ENCODE data around the gene KRTAP27-1. TPM values are rescaled to one million over a fixed set of nuclear protein-coding genes. Genes with fewer than 3 reads are reported as not detected.

KRTAP27-1 gene
- total RNA-seq, 1 experiment from 2014 or later: not detected

- Histone ChIP-seq H3K9me3 (ENCODE audit: control insufficient read depth, insufficient read depth, low read depth, low read length) (no peaks in the 10 kb centered on the region), H3K4me1 (ENCODE audit: control insufficient read depth, insufficient read depth, low read length) (no peaks in the 10 kb centered on the region), H3K4me3 (ENCODE audit: low read depth in 2 of 2, low read length in 2 of 2) (no peak overlapping the region), H3K36me3 (ENCODE audit: control insufficient read depth, insufficient read depth, low read length) (no peaks in the 10 kb centered on the region), H3K27ac (ENCODE audit: low read length) (no peak overlapping the region), H3K27me3 (ENCODE audit: control insufficient read depth, insufficient read depth, low read length) (no peaks in the 10 kb centered on the region)
- DNase-seq (ENCODE audit: low read depth, low spot score) (no peak), ATAC-seq (no peak)
- in situ Hi-C loops (cut with HindIII; ENCODE audit: low pct_unique_long_range_greater_than_20kb, low sequenced_read_pairs) (no loop called here), intact Hi-C loops (cut with micrococcal nuclease; ENCODE audit: unreplicated experiment) (no loop called here)
- BruUV-seq (replicated peaks): no TSS peak
- POLR2A ChIA-PET: no interaction called here
- TF ChIP-seq POLR2AphosphoS5 (IDR thresholded peaks at IDR 0.05; ENCODE audit: low read depth, low read length): no peak
- no peak for TF ChIP-seq REST (IDR thresholded peaks at IDR 0.05; ENCODE audit: insufficient read depth in 1 of 2, low read depth in 2 of 2, low read length in 1 of 2)
- CTCF ChIA-PET: no interaction called here
These were observed 14.0 kb upstream of the KRTAP27-1 start for GRCh38 chr21:30351534-30351933.

GRCh38 chr21:30349572-30349971 is 12.1 kb upstream of the KRTAP27-1 start:
- no peak for DNase-seq (ENCODE audit: low read depth, low spot score)
- in situ Hi-C loops (cut with HindIII; ENCODE audit: low pct_unique_long_range_greater_than_20kb, low sequenced_read_pairs): no loop called here

More at GRCh38 chr21:30349572-30349971, 12.1 kb upstream of the KRTAP27-1 start:
- no peaks in the 10 kb centered on the region for H3K36me3 ChIP-seq (ENCODE audit: control insufficient read depth, insufficient read depth, low read length)
- intact Hi-C loops (cut with micrococcal nuclease; ENCODE audit: unreplicated experiment): no loop called here
- BruUV-seq (replicated peaks): no TSS peak
- H3K4me1 ChIP-seq (ENCODE audit: control insufficient read depth, insufficient read depth, low read length): no peaks in the 10 kb centered on the region
- ChIA-PET POLR2A (no interaction called here), CTCF (no interaction called here)
- no peak overlapping the region for H3K4me3 ChIP-seq (ENCODE audit: low read depth in 2 of 2, low read length in 2 of 2)
- no peak for TF ChIP-seq SIN3A (IDR thresholded peaks at IDR 0.05; ENCODE audit: borderline replicate concordance, insufficient read depth, low read depth, low read length)
- TF ChIP-seq CTCF (IDR thresholded peaks at IDR 0.05): no peak
- no peak for TF ChIP-seq TCF7L2 (IDR thresholded peaks at IDR 0.05; ENCODE audit: low read depth, low read length)
- no peak for TF ChIP-seq POLR2AphosphoS5 (IDR thresholded peaks at IDR 0.05; ENCODE audit: low read depth, low read length)
- no peak for TF ChIP-seq REST (IDR thresholded peaks at IDR 0.05; ENCODE audit: insufficient read depth in 1 of 2, low read depth in 2 of 2, low read length in 1 of 2)
- no peak for ATAC-seq
- H3K9me3 ChIP-seq (ENCODE audit: control insufficient read depth, insufficient read depth, low read depth, low read length): no peaks in the 10 kb centered on the region
- H3K27ac ChIP-seq (ENCODE audit: low read length): no peak overlapping the region
- no peaks in the 10 kb centered on the region for H3K27me3 ChIP-seq (ENCODE audit: control insufficient read depth, insufficient read depth, low read length)

Data from Panc1 (cell line).